ENCODE data around the gene CEP162.
"Not testable (repeated sequence)": the region's sequence is repeated elsewhere in the genome, so short reads cannot be mapped to it uniquely, and the experiment has no call there.

- TF ChIP-seq, protein P1, sequence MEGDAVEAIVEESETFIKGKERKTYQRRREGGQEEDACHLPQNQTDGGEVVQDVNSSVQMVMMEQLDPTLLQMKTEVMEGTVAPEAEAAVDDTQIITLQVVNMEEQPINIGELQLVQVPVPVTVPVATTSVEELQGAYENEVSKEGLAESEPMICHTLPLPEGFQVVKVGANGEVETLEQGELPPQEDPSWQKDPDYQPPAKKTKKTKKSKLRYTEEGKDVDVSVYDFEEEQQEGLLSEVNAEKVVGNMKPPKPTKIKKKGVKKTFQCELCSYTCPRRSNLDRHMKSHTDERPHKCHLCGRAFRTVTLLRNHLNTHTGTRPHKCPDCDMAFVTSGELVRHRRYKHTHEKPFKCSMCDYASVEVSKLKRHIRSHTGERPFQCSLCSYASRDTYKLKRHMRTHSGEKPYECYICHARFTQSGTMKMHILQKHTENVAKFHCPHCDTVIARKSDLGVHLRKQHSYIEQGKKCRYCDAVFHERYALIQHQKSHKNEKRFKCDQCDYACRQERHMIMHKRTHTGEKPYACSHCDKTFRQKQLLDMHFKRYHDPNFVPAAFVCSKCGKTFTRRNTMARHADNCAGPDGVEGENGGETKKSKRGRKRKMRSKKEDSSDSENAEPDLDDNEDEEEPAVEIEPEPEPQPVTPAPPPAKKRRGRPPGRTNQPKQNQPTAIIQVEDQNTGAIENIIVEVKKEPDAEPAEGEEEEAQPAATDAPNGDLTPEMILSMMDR (conservative IDR thresholded peaks at IDR 0.05; ENCODE audit: low read depth, low read length) = not testable (repeated sequence)
- not testable (repeated sequence) for TF ChIP-seq EZH2phosphoT487 (IDR thresholded peaks at IDR 0.05; ENCODE audit: borderline replicate concordance, low read length)
Measured at GRCh38 chr6:84114933-84115594, 112.4 kb downstream of the CEP162 start.

Measured in PC-3 (cell line).